ENCODE data around the gene ROS1.

GRCh38 chr6:117472667-117473066 lies 46.9 kb upstream of the ROS1 start:
- TF ChIP-seq CTCF (IDR thresholded peaks at IDR 0.05) (no peak), EZH2 (IDR thresholded peaks at IDR 0.05; ENCODE audit: borderline replicate concordance, insufficient read depth, low read depth, low read length, poor library complexity, severe bottlenecking) (no peak)

Data from B cell (primary cell).